GM12892 (cell line): ENCODE measurements around the gene APC2.

ENCODE experiments used
- POLR2A ChIP-seq: IDR thresholded peaks from 2 replicates; pipeline ENCODE4 v1.6.1; 2011; ENCODE audit warnings: low read depth, low read length, control low read depth
- POLR2AphosphoS5 ChIP-seq: IDR thresholded peaks from 2 replicates; pipeline ENCODE4 v1.6.1; 2011; ENCODE audit warnings: low read depth, low read length, control low read depth
- TAF1 ChIP-seq: IDR thresholded peaks from 2 replicates; pipeline ENCODE4 v1.6.1; 2011; ENCODE audit warnings: low read depth, mild to moderate bottlenecking, control low read depth, low read length, borderline replicate concordance

GRCh38 chr19:1514986-1515721, 65.2 kb downstream of the APC2 start:
- no peak for TF ChIP-seq POLR2A
- no peak for TF ChIP-seq POLR2AphosphoS5
- TF ChIP-seq TAF1: no peak
